A673 (cell line): Measurements from ENCODE around the gene MCRIP1.

Source experiments
- EZH2 ChIP-seq: fragments of 200-600 bp; sonication (generic); IDR thresholded peaks from 2 replicates; pipeline ENCODE4 v1.6.1; 2017; ENCODE audit warnings: borderline replicate concordance, low read depth, mild to moderate bottlenecking, mixed read lengths, antibody characterized with exemption, low read length; ENCODE audit not compliant: poor library complexity, severe bottlenecking
- TF ChIP-seq, protein P1 (sequence below): fragments of 300-800, 200-600 bp; sonication (generic); conservative IDR thresholded peaks from 2 replicates; pipeline ENCODE4 v1.5.1; 2017; ENCODE audit warnings: low read depth, mild to moderate bottlenecking, antibody characterized with exemption, low read length, moderate library complexity, mixed read lengths

DNA sequence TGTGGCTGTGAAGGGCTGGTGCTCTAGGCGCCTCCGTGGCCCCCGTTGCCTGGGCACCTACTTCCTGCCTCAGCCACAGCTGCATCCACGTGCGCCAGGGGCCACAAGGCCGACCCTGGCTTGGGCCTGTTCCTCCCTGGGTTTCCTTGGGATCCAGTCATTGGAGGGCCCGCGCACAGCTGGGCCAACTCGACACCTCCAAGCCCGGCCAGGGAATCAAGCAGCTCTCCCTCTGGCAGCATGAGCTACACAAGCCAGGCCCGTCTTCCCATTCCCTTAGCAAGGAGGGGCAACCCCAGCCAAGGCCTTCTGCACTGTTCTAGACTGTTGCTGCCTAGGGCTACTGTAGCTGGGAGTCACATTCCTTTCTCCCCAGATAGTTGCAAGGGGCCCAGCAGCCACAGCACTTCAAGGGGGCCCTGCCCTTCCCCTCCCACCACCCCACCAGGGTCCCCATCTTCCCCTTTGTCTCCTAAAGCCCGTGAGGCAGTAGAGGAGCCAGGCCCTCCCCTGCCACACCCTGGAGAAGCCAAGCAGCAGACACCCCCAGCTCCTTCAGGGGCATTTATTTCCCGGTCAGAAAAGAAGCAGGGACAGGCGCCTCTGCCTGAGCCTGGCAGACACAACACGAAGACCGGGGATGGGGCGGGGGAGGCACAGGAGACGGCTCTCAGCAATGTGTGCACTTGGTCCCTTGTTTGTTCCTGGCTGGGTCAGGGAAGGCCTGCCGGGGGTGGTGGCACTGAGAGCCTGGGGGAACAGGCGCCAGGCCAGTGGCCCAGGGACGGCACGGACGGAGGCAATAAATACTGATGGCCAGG, 34.3 kb upstream of the MCRIP1 start:
- TF ChIP-seq, protein P1, sequence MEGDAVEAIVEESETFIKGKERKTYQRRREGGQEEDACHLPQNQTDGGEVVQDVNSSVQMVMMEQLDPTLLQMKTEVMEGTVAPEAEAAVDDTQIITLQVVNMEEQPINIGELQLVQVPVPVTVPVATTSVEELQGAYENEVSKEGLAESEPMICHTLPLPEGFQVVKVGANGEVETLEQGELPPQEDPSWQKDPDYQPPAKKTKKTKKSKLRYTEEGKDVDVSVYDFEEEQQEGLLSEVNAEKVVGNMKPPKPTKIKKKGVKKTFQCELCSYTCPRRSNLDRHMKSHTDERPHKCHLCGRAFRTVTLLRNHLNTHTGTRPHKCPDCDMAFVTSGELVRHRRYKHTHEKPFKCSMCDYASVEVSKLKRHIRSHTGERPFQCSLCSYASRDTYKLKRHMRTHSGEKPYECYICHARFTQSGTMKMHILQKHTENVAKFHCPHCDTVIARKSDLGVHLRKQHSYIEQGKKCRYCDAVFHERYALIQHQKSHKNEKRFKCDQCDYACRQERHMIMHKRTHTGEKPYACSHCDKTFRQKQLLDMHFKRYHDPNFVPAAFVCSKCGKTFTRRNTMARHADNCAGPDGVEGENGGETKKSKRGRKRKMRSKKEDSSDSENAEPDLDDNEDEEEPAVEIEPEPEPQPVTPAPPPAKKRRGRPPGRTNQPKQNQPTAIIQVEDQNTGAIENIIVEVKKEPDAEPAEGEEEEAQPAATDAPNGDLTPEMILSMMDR: no peak
- TF ChIP-seq EZH2: no peak
